SU-DHL-6 (cell line): ENCODE measurements around the gene PCOLCE2.

Source experiments
- H2AFZ ChIP-seq: fragments of 200-600 bp; sonication (generic); 2 replicates; pipeline ENCODE4 v1.6.1; 2014; ENCODE audit warnings: low read depth, mild to moderate bottlenecking, moderate library complexity, mixed read lengths, antibody characterized with exemption, low read length; ENCODE audit not compliant: severe bottlenecking
- H3F3A ChIP-seq: fragments of 200-600 bp; shearing (Covaris generic); 2 replicates; pipeline ENCODE4 v1.6.0; 2016; ENCODE audit warnings: antibody characterized with exemption, mild to moderate bottlenecking; ENCODE audit not compliant: insufficient read depth
- H3K27ac ChIP-seq: fragments of 200-600 bp; sonication (generic); 2 replicates; pipeline ENCODE4 v1.5.1; 2016; ENCODE audit warnings: low read depth, mild to moderate bottlenecking, low read length, moderate library complexity, mixed read lengths
- H3K27me3 ChIP-seq: fragments of 200-600 bp; sonication (generic), shearing (Covaris generic); 2 replicates; pipeline ENCODE4 v1.6.0; 2014; ENCODE audit warnings: mild to moderate bottlenecking, low read length
- H3K36me3 ChIP-seq: fragments of 200-600 bp; sonication (generic); 2 replicates; pipeline ENCODE4 v1.6.1; 2014; ENCODE audit warnings: mild to moderate bottlenecking, low read length, mixed read lengths
- H3K4me2 ChIP-seq: fragments of 300-600, 200-600 bp; shearing (Covaris generic), sonication (generic); 2 replicates; pipeline ENCODE4 v1.6.0; 2014; ENCODE audit warnings: low read length, low read depth, mild to moderate bottlenecking; ENCODE audit not compliant: poor library complexity, severe bottlenecking
- H3K4me3 ChIP-seq: fragments of 200-600 bp; sonication (generic); 2 replicates; pipeline ENCODE4 v1.5.1; 2014; ENCODE audit warnings: antibody characterized with exemption, low read length, mild to moderate bottlenecking, mixed read lengths; ENCODE audit not compliant: insufficient read depth, poor library complexity, severe bottlenecking
- H3K79me2 ChIP-seq: fragments of 200-600 bp; sonication (generic); 2 replicates; pipeline ENCODE4 v1.6.1; 2014; ENCODE audit warnings: mild to moderate bottlenecking, low read length, moderate library complexity; ENCODE audit not compliant: insufficient read depth
- H3K9ac ChIP-seq: fragments of 200-600 bp; sonication (generic); 2 replicates; pipeline ENCODE4 v1.7.0; 2014; ENCODE audit warnings: mild to moderate bottlenecking, low read length
- H3K9me2 ChIP-seq: fragments of 200-600 bp; sonication (generic); replicated peaks from 2 replicates; pipeline ENCODE4 v1.6.1; 2014; ENCODE audit warnings: low read length; ENCODE audit not compliant: insufficient read depth
- H3K9me3 ChIP-seq: fragments of 200-600 bp; sonication (generic); 2 replicates; pipeline ENCODE4 v1.6.1; 2014; ENCODE audit warnings: low read length, mixed read lengths; ENCODE audit not compliant: insufficient read depth
- H4K20me1 ChIP-seq: fragments of 200-600 bp; sonication (generic); 2 replicates; pipeline ENCODE4 v1.6.1; 2014; ENCODE audit warnings: low read depth, mild to moderate bottlenecking, antibody characterized with exemption, low read length, moderate library complexity, mixed read lengths
- CTCF ChIP-seq: fragments of 200-600 bp; sonication (generic); IDR thresholded peaks from one replicate; pipeline ENCODE4 v1.5.1; 2017; ENCODE audit warnings: antibody characterized with exemption, mild to moderate bottlenecking, low read length, moderate library complexity; ENCODE audit not compliant: insufficient read depth, poor library complexity, severe bottlenecking
- EZH2phosphoT487 ChIP-seq: fragments of 200-600 bp; sonication (generic), shearing (Covaris generic); conservative IDR thresholded peaks from 2 replicates; pipeline ENCODE4 v1.6.1; 2018; ENCODE audit warnings: mild to moderate bottlenecking, antibody characterized with exemption, low read length, moderate library complexity, mixed read lengths

The PCOLCE2 gene

GRCh38 chr3:142894493-142894892 lies 5.6 kb upstream of the PCOLCE2 start:
- TF ChIP-seq CTCF (no peak), EZH2phosphoT487 (no peak)

GRCh38 chr3:142892714-142893113 lies 3.8 kb upstream of the PCOLCE2 start:
- H3K4me3 ChIP-seq = no peak overlapping the region
- no peak overlapping the region for H2AFZ ChIP-seq
- TF ChIP-seq EZH2phosphoT487 (no peak), CTCF (no peak)

More at GRCh38 chr3:142894493-142894892, 5.6 kb upstream of the PCOLCE2 start:
- no peaks in the 10 kb centered on the region for H3K27me3 ChIP-seq
- H3K9me3 ChIP-seq = no peaks in the 10 kb centered on the region
- H2AFZ ChIP-seq = no peak overlapping the region
- H3K79me2 ChIP-seq = no peaks in the 10 kb centered on the region
- no peak overlapping the region for H3K9ac ChIP-seq
- no peak overlapping the region for H3K27ac ChIP-seq
- H4K20me1 ChIP-seq = no peaks in the 10 kb centered on the region
- H3K4me3 ChIP-seq = no peak overlapping the region
- no peaks in the 10 kb centered on the region for H3K36me3 ChIP-seq
- no peak overlapping the region for H3K4me2 ChIP-seq
- no peaks in the 10 kb centered on the region for H3F3A ChIP-seq
- H3K9me2 ChIP-seq = no peaks in the 10 kb centered on the region

GRCh38 chr3:142890592-142890991 lies 1.7 kb upstream of the PCOLCE2 start:
- Histone ChIP-seq H3K9me3 (no peaks in the 10 kb centered on the region), H3K9me2 (no peaks in the 10 kb centered on the region), H3K36me3 (no peaks in the 10 kb centered on the region), H3K4me2 (no peak overlapping the region), H3K27ac (no peak overlapping the region), H3K4me3 (no peak overlapping the region), H3K79me2 (no peaks in the 10 kb centered on the region), H3F3A (no peaks in the 10 kb centered on the region), H3K27me3 (no peaks in the 10 kb centered on the region), H4K20me1 (no peaks in the 10 kb centered on the region), H2AFZ (no peak overlapping the region), H3K9ac (no peak overlapping the region)
- TF ChIP-seq CTCF (no peak), EZH2phosphoT487 (no peak)

More at GRCh38 chr3:142892714-142893113, 3.8 kb upstream of the PCOLCE2 start:
- no peaks in the 10 kb centered on the region for H3K27me3 ChIP-seq
- no peaks in the 10 kb centered on the region for H3K36me3 ChIP-seq
- no peak overlapping the region for H3K27ac ChIP-seq
- no peaks in the 10 kb centered on the region for H3K79me2 ChIP-seq
- H3K4me2 ChIP-seq = no peak overlapping the region
- no peak overlapping the region for H3K9ac ChIP-seq
- H3K9me3 ChIP-seq = no peaks in the 10 kb centered on the region
- no peaks in the 10 kb centered on the region for H3F3A ChIP-seq
- H4K20me1 ChIP-seq = no peaks in the 10 kb centered on the region
- H3K9me2 ChIP-seq = no peaks in the 10 kb centered on the region
